Activated T-cell treated with anti-CD3 and anti-CD28 coated beads for 48 hours (primary cell): ENCODE results near the gene ANO3.

Experiments
- DNase-seq: peaks from one replicate; pipeline ENCODE4 v3.0.0-alpha.2; 2020; ENCODE audit warnings: low read depth

Gene ANO3

GRCh38 chr11:26493616-26494015 lies 161.7 kb downstream of the ANO3 start:
- DNase-seq: no peak

GRCh38 chr11:26507229-26507628 lies 175.3 kb downstream of the ANO3 start:
- DNase-seq: no peak

- DNase-seq: no peak
These were observed 178.2 kb downstream of the ANO3 start for GRCh38 chr11:26510164-26510563.

- DNase-seq: no peak
These were observed 178.8 kb downstream of the ANO3 start for GRCh38 chr11:26510756-26511155.

GRCh38 chr11:26512196-26512595 lies 180.3 kb downstream of the ANO3 start:
- DNase-seq: no peak

- no peak for DNase-seq
These were observed 187.5 kb downstream of the ANO3 start for GRCh38 chr11:26519469-26519868.

GRCh38 chr11:26522912-26523610 lies 191.1 kb downstream of the ANO3 start:
- DNase-seq: no peak

- no peak for DNase-seq
These were observed 195.8 kb downstream of the ANO3 start for GRCh38 chr11:26527685-26528084.

- no peak for DNase-seq
These were observed 205.4 kb downstream of the ANO3 start for GRCh38 chr11:26537341-26537740.

GRCh38 chr11:26539517-26539916 lies 207.6 kb downstream of the ANO3 start:
- no peak for DNase-seq

GRCh38 chr11:26541870-26542269 lies 209.9 kb downstream of the ANO3 start:
- DNase-seq: no peak

GRCh38 chr11:26549176-26549575 lies 217.2 kb downstream of the ANO3 start:
- DNase-seq: no peak

- DNase-seq: no peak
These were observed 218.1 kb downstream of the ANO3 start for GRCh38 chr11:26550022-26550421.

GRCh38 chr11:26551186-26551801 lies 219.4 kb downstream of the ANO3 start:
- DNase-seq: no peak

GRCh38 chr11:26553182-26553581 lies 221.3 kb downstream of the ANO3 start:
- no peak for DNase-seq

GRCh38 chr11:26554455-26554854 lies 222.5 kb downstream of the ANO3 start:
- no peak for DNase-seq

- DNase-seq: no peak
These were observed 224.7 kb downstream of the ANO3 start for GRCh38 chr11:26556582-26556981.

- no peak for DNase-seq
These were observed 225.7 kb downstream of the ANO3 start for GRCh38 chr11:26557666-26558065.

GRCh38 chr11:26558190-26558589 lies 226.3 kb downstream of the ANO3 start:
- no peak for DNase-seq

- no peak for DNase-seq
These were observed 237.7 kb downstream of the ANO3 start for GRCh38 chr11:26569646-26570045.

- DNase-seq: no peak
These were observed 240.1 kb downstream of the ANO3 start, which contains the start of gene MUC15 for GRCh38 chr11:26571861-26572654. Gene MUC15 (minus strand): TSS chr11:26572263. CDS start chr11:26567094, 5,169 bp downstream.

GRCh38 chr11:26572770-26573402 lies 241.0 kb downstream of the ANO3 start:
- DNase-seq: no peak

- no peak for DNase-seq
These were observed 242.0 kb downstream of the ANO3 start for GRCh38 chr11:26573896-26574295.
